AG04450 (cell line): ENCODE measurements around the gene PSPH. TPM values are rescaled to one million over a fixed set of nuclear protein-coding genes. Genes with fewer than 3 reads are reported as not detected.
A peak's percentile ranks its signal among the peaks of the same experiment; 100 is the strongest.
"Not testable (repeated sequence)": the region's sequence is repeated elsewhere in the genome, so short reads cannot be mapped to it uniquely, and the experiment has no call there.

Source experiments
- CTCF ChIA-PET: fragments of 300-600, 350-600 bp; formaldehyde crosslinking; extraction: SDS; loops from one replicate; lab custom pipeline; 2022; ENCODE audit warnings: antibody characterized with exemption, inconsistent platforms; lab: Charles Lee
- POLR2A ChIA-PET: fragments of 350-600 bp; formaldehyde crosslinking; extraction: SDS; loops from one replicate; lab custom pipeline; 2021; ENCODE audit warnings: antibody characterized with exemption, inconsistent platforms; lab: Yijun Ruan, JAX
- DNase-seq: peaks from one replicate; pipeline ENCODE4 v3.0.0-alpha.2; 2011; ENCODE audit warnings: low read depth, low spot score
- H3K27ac ChIP-seq: one replicate; pipeline ENCODE4 v1.5.1; 2012; ENCODE audit warnings: low read depth, low read length, control low read depth
- H3K27me3 ChIP-seq: one replicate; pipeline ENCODE4 v1.6.0; 2012; ENCODE audit warnings: low read length; ENCODE audit not compliant: control insufficient read depth, insufficient read depth
- H3K4me3 ChIP-seq: 2 replicates; pipeline ENCODE4 v1.5.1; 2011; ENCODE audit warnings: mild to moderate bottlenecking, low read depth, low read length, control low read depth
- H3K9me3 ChIP-seq: 2 replicates; pipeline ENCODE4 v1.5.1; 2012; ENCODE audit warnings: low read length; ENCODE audit not compliant: control insufficient read depth, insufficient read depth
- CTCF ChIP-seq: IDR thresholded peaks from 2 replicates; pipeline ENCODE4 v1.5.1; 2011; ENCODE audit warnings: low read depth, low read length, control low read depth, inconsistent platforms
- polyA plus RNA-seq: library from polyadenylated mRNA; depleted of rRNA; stranded (reverse); fragments of >200 nt; gene quantifications from 2 replicates; pipeline ENCODE4 v1.2.3, GENCODE V29; 2011

PSPH gene
- polyA plus RNA-seq, 1 experiment, result 66.4 TPM

DNA sequence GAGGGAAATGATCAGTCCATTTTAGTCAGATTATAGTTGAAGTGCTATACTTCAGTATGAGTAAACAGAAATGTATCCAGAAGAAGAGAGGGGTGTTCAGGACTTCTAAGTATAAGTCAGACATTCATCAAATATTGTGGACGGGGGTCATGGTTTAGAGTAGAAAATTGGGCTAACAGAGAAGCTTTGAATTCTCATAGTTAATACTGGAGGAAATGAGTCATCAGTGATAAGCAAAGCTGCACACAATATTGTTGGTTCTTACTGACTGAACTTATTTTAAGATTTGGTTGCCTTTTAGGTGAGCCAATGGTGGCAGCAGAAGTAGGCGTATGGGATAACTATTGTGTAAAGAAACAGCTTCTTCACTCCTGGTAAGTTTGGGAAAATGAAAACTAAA, 11.1 kb upstream of the PSPH start:
- H3K9me3 ChIP-seq, result no peaks in the 10 kb centered on the region; the same call in 1 of the 2 replicates
- ChIA-PET POLR2A (interaction anchor here (1.6 to 2.9 kb wide), 2 partner anchors 11 to 29 kb away, joined by 4 to 22 read pairs; partner anchors contain the start of genes CCT6A and PSPH), CTCF (interaction anchor here (0.8 to 4.2 kb wide), 4 partner anchors 11 to 58 kb away, joined by 3 to 55 read pairs (median 7); partner anchors contain the start of gene PHKG1)
- DNase-seq, result peak; percentile 44
- H3K4me3 ChIP-seq, result no peak overlapping the region
- no peaks in the 10 kb centered on the region for H3K27me3 ChIP-seq
- TF ChIP-seq CTCF, result no peak
- H3K27ac ChIP-seq, result no peak overlapping the region

DNA sequence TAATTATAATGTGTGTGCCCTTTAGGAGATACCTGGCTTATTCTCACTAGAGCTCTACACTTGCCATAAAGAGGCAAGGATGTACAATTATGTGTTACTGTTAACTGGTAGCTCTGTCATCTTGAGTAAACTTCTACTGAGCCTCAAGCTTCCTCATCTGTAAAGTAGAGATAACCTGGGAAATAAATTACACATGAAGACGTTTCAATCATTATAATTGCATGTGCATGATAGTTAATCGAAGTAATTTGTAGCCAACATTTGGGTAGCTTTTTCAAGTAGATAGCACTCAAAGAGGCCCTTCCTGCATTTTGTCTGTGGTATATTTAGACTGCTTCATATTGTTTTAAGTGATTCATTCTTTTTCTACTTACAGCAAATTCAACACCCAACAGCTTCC, 2.7 kb upstream of the PSPH start:
- CTCF ChIA-PET, result interaction anchor here (1.2 to 3.2 kb wide), 3 partner anchors 11 to 25 kb away, joined by 6 to 23 read pairs (median 14); partner anchors contain the start of gene SUMF2
- no peaks in the 10 kb centered on the region; the same call in 1 of the 2 replicates for H3K9me3 ChIP-seq
- H3K27ac ChIP-seq, result no peak overlapping the region
- DNase-seq, result no peak
- no peak overlapping the region for H3K4me3 ChIP-seq
- POLR2A ChIA-PET, result interaction anchor here (1.5 kb wide), 1 partner anchor 10 kb away, joined by 5 read pairs; the partner anchor contains the start of gene SUMF2
- no peaks in the 10 kb centered on the region for H3K27me3 ChIP-seq
- no peak for TF ChIP-seq CTCF

DNA sequence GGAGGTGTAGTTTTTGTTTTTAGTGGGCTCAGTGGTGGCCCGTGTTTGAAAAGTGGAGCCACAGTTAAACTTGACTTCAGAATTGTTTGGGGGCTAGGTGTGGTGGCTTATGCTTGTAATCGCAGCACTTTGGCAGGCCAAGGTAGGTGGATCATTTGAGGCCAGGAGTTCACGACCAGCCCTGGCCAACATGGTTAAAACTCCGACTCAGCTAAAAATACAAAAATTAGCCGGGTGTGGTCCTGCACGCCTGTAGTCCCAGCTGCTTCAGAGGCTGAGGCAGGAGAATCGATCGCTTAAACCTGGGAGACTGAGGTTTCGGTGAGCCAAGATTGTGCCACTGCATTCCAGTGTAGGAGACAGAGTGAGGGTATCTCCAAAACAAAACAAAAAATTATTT, 2.1 kb upstream of the PSPH start:
- no peak for DNase-seq
- H3K27ac ChIP-seq, result no peak overlapping the region
- TF ChIP-seq CTCF, result no peak
- no peaks in the 10 kb centered on the region; the same call in 1 of the 2 replicates for H3K9me3 ChIP-seq
- CTCF ChIA-PET, result interaction anchor here (1.7 to 3.2 kb wide), 2 partner anchors 12 to 21 kb away, joined by 14 to 23 read pairs; partner anchors contain the start of gene SUMF2
- no peak overlapping the region for H3K4me3 ChIP-seq
- POLR2A ChIA-PET, result interaction anchor here (1.5 kb wide), 1 partner anchor 11 kb away, joined by 5 read pairs; the partner anchor contains the start of gene SUMF2
- H3K27me3 ChIP-seq, result no peaks in the 10 kb centered on the region

- DNase-seq, result no peak
- ChIA-PET CTCF (interaction anchor here (0.6 to 2.0 kb wide), 7 partner anchors 13 to 87 kb away, joined by 3 to 15 read pairs (median 4); partner anchors contain the start of gene SUMF2), POLR2A (interaction anchor here (0.6 to 1.7 kb wide), 14 partner anchors 8 to 1310 kb away, joined by 3 to 41 read pairs (median 4); partner anchors contain the start of genes SEC61G and SUMF2)
- peak overlapping the region; percentile 77 for H3K27ac ChIP-seq
- no peaks in the 10 kb centered on the region; the same call in 1 of the 2 replicates for H3K9me3 ChIP-seq
- no peaks in the 10 kb centered on the region for H3K27me3 ChIP-seq
- no peak for TF ChIP-seq CTCF
- peak overlapping the region; percentile 86 for H3K4me3 ChIP-seq
Measured at GRCh38 chr7:56051053-56051338, 248 bp downstream of the PSPH start.

- not testable (repeated sequence) for H3K4me3 ChIP-seq, H3K27me3 ChIP-seq, H3K9me3 ChIP-seq, DNase-seq, H3K27ac ChIP-seq
- CTCF ChIA-PET, result interaction anchor here (0.6 to 1.0 kb wide), 2 partner anchors 26 to 72 kb away, joined by 3 to 5 read pairs; no protein-coding TSS in a partner anchor
- POLR2A ChIA-PET, result interaction anchor here (0.6 kb wide), 1 partner anchor 19 kb away, joined by 8 read pairs; no protein-coding TSS in a partner anchor
Measured at GRCh38 chr7:56048763-56049162, 2.5 kb downstream of the PSPH start.
